GM18507 (cell line): Measurements from ENCODE around the gene MYO15B.
"Not testable (repeated sequence)": the region's sequence is repeated elsewhere in the genome, so short reads cannot be mapped to it uniquely, and the experiment has no call there.

Experiments
- DNase-seq: peaks from one replicate; pipeline ENCODE4 v3.0.0; 2011; ENCODE audit warnings: low read depth; ENCODE audit not compliant: insufficient read length; ENCODE audit errors: extremely low spot score
- FAIRE-seq: peaks from 2 replicates; lab custom pipeline; 2011; peaks lifted over from hg19 to GRCh38; lab: Jason Lieb, UNC

MYO15B gene

DNA sequence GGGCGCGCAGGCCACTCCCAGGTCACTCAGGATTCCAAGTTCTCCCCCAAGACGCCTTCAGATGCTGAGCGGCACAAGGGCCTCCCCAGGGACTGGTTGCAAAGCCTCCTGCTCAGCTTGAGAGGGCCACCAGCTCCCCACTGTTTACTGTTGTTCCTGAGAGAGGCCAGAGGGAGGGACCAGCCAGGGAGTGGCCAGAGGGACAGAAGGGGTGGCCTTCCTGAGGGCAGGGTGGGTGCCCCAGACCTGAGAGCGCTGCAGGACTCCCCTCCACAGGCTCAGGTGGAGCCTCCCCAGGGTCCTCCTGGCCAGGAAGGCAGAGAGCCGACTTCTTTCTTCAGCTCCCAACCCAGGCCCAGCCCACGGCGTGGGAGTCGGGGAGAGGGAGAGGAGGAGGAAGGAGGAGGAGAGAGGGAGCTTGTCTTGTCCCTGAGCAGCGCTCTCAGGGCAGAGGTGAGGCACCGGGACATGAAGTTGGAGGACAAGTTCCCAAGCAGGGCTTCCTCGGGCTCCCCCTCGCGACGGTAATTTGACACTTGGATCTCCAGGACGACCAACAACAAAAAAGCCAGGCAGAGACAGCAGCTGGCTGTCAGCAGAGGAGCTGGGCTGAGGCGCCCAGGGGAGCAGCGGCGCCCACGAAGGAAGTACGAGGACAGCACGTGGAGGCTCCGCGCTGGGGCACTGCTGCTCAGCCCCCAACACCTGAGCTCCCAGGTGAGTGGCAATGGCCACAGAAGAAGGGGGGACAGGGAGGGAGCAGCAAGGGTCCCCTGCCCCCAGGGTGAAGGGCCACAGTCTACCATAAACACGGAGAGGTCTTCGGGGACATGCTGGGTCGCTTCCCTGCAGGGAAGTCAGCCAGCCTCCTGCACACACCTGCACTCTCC, 46.1 kb downstream of the MYO15B start:
- peak; percentile 75 for FAIRE-seq
- DNase-seq = peak; percentile 49

DNA sequence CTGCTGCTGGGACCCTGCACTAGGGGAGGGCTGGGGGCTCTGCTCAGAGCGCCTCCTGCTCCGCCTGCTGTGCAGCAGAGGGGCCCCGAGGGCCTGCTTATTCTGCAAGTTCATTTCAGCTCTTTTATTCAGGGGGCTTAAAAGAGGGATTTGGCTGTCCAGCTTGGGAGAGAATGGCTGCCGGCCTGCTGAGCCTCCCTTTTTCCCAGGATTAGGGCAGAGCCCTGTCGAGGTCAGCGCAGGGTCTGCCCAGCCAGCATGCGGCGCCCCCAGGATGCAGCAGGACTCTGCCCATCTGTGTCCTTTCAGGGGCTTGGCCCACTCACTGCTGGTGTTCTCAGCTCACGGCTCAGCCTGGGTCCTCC, 46.8 kb downstream of the MYO15B start:
- no peak for FAIRE-seq
- no peak for DNase-seq

DNA sequence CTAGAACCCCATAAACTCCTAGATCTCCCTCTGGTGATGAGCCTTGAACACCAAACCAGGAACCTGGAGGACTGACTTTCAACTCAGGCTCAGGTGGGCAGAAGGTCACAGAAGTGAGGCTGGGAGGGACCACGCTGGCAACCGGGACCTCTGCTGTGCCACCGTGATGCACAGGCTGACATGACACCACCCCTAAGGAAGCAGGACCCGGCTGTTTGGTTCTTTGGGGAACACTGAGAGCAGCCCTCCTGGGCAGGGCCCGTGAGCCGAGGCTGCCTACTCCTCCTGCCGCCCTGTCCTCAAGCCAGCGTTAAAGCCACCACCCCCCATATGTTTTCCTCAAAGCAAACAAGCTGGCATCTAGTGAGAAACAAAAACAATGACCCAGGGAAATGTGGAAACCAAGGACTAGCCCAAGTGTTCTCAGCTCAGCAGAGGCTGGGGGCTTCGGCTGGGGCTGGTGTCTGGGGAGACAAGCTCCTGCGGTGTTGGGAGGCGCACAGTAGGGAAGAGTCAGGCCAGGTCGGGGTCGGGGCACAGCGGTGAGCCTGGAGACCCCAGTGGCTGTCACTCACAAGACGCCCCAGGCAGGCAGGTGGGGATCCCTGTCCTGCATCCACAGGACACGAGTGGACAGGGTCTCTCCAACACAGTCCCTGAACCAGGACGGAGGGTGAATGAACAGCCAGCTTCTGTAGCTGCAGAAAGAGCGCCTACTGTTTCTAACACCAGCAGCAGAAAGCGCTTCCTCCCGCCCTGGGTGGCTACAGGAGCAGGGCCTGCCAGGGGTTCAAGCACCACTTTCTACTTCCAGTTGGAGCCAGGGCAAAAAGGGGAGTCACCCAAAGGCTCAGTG, 47.4 kb downstream of the MYO15B start:
- DNase-seq = no peak
- no peak for FAIRE-seq

DNA sequence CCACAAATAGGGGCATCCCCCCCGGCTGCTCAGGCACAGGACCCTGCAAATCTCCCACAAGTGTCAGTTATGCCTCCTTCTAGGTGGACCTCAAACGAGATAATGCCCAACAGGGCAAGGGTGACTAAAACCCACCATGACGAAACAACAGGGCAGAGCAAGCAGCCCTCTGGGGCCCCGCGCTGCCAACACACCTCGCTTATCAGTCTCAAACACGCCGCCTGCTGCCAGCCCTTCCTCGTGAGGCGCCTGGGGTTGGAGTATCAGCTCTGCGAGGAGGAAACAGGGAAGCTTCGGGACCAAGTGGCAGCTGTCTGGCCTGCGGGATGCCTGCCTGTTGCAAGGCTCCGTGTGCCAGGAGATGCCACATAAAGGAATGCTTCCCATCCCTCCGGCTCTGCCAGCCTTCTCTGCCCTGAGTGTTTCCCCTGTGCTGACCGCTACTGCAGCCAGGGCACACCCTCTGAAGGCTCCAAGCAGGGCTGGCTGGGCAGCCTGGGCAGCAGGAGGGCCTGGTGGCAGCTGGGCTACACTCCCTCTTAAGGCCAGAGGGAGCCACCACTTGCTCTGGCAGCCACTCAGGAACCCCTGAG, 48.1 kb downstream of the MYO15B start:
- FAIRE-seq (no peak), DNase-seq (no peak)

DNA sequence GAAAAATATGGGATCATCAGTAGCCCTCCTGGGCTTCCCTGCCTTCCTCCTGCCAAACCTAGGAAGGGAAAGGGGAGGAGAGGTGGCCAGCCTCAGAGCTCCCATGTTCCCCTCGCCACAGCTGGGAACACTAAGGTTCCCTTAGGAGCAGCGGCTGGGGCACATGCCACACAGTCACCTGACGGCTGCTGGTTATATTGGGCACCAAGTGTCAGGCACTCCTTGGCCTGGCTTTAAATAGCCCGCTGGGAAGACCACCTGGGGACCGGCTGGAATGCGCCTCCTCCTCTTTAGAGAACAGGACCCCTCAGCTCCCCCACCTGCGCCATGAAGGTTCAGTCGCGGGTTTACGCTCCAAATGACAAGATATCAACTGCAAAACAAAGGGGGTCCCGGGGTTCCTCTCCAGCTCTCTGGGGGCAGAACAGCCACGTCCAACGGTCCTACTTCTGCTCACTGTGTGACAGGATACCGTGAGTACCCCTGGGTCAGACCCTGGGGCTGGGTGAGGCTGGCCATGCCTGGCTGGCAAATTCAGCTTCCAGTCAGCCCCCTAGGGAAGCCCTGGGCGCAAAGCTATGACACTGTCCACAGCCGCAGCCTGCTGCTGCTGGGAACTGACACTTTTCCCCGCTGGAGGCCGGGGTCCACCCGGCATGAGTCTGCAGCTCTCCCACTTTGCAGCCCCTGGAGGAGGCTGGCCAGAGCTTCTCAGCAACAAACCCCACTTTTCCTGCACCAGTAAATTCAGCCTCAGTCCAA, 49.0 kb downstream of the MYO15B start:
- no peak for DNase-seq
- no peak for FAIRE-seq

DNA sequence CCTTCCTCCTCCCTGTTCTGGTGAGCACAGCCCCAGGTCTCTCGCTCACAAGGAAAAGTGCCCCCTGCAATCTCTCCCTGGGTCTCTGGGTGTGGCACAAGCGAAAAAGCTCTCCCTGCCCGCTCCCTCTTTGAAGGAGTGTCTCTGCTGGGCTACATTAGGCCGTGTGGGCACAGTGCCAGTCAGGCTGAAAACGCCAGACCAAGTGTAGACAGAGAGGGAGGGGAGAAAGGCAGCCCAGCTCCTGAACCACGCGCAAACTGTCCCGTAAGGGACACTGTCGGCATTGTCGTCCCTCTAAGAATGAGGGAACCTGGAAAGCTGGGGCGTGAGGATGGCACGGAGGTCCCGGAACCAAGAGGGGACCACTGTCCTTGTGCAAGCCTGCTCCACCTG, 49.5 kb downstream of the MYO15B start:
- DNase-seq (no peak), FAIRE-seq (no peak)

DNA sequence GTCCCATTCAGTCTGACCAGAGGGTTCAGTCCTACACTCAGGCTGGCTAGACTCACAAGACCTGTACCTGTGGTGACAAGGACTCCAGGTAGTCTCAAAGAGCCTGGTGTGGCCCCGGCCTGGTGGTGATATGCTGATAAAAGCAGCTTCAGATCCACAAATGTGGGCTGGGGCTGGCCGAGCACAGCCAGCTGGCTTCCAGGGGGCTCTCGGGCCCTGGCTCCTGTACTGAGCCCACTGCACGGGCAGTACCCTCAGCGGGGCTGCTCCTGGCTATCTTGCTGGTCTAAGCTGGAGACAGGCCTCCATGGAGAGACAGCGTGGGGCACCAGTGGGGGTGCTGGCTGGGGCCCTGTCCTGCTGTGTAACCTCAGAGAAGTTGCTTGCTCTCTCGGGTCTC, 50.0 kb downstream of the MYO15B start:
- FAIRE-seq = no peak
- no peak for DNase-seq

DNA sequence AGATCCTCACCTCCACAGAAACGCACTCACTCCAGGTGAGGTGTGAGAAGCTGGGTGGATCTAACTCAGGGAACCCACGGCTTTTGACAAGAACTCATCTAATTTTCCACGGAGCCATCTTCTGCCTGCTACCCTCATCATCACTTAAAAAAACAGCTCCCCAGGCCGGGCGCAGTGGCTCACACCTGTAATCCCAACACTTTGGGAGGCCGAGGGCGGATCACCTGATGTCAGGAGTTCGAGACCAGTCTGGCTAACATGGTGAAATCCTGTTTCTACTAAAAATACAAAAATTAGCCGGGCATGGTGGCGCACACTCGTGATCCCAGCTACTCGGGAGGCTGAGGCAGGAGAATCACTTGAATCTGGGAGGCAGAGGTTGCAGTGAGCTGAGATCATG, 50.4 kb downstream of the MYO15B start:
- not testable (repeated sequence) for FAIRE-seq, DNase-seq

DNA sequence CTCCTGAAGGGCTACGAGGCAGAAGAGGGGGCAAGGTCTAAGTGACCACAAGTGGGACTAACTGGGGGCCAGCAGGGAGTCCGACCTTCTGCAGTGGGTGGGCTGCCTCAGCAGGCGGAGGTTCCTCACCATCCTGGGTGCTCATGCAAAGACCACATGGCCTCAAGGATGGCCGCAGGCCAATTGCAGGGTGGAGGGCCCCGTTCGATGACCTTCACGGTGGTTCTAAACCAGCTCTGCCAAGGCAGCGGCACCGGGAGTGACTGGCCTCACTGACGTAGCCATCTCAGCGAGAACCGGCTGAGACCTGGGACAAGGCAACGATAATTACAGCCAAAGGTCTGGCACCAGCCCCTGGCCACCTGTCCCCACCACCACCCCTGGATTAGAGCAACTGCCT, 51.3 kb downstream of the MYO15B start:
- FAIRE-seq (no peak), DNase-seq (no peak)

DNA sequence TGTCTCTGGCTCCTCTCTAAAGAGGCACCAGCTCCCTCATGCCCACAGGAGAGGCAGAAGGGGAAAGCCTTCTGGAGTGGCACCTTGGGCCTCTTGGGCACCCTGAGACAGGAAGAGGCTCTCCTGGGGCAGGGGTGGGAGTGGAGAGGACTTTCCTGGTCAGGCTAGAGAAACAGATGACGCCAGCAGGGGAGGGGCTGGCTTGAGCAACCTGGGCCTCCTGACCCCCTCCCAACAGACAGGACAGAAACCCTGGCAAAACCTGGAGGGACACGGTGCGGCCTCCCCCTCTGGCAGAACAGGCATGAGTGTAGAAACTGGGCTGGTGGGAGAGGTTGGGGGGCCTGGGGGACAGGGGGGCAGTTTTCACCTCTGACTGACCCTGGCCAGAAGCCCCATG, 51.7 kb downstream of the MYO15B start:
- DNase-seq (no peak), FAIRE-seq (no peak)

DNA sequence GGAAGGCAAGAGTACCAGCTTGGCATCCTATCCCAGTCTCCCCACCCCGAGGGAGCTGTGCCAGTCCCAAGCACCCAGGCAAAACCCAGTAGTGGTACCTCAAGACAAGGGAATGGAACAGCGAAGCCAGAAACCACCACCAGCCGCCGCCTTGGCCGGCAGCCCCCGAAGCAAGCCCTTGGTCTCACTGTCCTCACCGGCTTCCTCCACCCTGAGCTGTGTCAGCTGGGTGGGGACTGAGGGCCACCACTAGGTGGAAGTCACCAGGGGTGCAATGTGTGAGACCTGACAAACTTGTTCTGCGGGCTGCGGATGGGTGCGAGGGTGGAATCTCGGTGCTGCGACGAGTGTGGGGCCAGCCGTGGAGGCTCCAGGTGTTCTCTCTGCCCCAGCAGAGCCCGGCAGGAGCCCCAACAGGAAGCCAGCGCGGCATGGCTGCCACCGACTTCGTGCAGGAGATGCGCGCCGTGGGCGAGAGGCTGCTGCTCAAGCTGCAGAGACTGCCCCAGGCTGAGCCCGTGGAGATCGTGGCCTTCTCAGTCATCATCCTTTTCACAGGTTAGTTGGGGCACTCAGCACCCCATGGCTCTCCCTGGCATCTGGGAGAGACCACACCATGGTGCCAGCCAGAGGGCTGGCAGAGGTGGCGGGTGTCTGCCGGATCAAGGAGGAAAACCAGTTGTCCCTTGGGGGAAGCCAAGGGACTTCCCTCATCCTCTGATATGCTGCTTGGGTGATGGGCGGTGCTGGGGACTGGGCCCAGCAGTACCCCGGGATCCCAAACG, 52.4 kb downstream of the MYO15B start:
- FAIRE-seq = no peak
- no peak for DNase-seq

DNA sequence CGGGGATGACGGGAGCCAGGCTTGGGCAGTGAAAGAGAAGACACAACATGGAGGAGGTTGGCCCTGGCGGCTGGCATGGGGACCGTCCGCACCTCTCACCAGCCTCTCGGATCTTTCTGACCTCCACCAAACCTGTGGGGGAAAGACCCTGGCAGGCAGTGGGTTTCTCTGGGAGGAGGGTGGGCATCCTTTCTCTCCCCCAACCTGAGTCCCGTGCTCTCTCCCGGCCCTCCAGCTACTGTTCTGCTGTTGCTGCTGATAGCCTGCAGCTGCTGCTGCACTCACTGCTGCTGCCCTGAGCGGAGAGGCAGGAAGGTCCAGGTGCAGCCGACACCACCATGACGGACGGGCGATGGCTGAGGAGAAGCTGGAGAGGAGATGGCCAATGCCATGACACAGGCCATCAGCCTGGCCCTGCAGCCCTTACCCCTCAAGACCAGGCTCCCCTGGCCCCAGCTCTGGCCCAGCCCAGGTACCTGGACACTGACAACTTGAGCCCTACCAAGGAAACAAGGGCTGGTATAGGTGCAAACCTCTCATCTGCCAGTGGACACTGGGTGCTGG, 53.0 kb downstream of the MYO15B start:
- DNase-seq (no peak), FAIRE-seq (no peak)

DNA sequence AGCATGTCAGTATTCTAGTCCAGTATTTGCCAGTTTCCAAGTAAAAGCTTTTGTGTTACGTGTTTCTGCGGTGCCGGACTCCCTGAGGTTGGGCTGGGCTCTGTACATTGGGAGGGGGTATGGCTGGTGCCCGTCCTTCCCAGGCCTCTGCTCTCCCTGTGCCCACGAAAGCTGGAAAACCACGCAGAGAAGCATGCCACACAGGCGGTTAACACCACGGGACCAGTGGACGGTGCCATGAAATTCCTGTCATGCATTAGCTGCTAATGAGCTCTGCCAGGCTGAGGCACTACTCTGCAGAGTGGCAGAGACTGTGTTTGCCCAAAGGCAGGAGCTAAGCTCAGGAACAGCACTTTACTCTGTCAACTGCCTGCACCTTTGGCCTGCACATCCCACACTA, 53.7 kb downstream of the MYO15B start:
- DNase-seq (no peak), FAIRE-seq (no peak)

DNA sequence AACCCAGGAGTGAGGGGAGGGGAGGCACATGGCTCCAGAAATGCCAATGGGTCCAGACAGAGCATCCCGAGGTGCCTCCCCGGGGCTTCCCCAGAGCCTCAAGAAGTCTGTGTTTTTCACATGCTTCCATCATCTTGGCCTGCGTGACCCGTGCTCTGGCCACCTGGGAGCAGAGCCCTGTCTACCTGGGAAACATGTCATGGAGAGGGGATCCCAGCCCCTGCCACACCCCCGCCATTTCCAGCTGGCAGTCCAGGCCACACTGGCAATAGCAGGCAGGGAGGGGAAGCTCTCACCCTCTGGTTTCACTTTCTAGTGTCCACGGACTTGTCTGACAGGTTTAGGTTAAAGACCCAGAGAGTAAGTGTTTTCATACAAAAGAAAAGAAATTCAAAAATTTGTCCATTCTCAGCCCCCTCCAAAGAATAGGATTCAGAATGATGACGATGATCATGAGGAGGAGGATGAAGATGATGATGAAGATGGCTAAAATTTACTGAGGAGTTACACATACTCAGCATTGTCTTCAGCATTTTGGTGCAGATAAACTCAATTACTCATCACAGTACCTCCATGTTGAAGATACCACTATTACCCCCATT, 54.7 kb downstream of the MYO15B start:
- DNase-seq = no peak
- no peak for FAIRE-seq

DNA sequence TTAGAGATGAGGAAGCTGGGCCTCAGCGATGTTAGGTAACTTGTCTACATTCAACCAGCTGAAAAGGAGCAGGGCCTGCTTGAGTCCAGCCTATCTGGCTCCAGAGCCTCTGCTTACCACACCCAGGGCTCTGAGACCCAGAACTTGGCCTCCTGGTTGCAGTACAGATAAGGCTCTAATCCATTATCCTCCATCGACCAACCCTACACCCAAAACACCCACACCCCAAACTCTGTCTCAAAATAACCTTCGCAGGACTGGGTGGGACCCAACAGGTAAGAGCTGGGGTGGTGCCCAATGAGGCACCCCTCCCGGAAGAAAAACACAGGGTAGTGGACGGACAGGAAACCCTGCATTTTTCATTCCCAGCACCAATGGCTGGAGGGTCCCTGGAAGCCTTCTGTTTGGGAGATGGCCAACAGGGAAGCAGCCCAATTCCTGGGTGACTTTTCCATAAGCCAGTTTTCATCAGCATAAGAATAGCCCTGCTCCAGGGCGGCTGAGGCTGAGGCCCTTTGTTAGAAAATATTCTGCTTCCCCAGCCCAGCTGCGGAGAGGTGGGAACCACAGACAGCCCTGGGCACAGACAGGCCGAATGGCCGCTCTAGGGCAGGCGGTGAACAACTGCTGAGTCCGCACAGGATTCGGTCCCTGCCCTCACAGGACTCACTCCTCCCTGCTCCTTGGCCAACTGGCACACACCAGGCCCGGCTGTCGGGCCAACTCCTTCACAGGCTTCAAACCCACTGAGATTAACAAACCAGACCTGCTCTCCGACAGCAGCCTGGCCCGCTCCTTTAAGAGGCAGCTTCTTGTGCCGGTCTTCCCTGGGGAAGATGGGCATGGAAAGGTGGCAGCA, 55.4 kb downstream of the MYO15B start:
- DNase-seq (no peak), FAIRE-seq (no peak)

DNA sequence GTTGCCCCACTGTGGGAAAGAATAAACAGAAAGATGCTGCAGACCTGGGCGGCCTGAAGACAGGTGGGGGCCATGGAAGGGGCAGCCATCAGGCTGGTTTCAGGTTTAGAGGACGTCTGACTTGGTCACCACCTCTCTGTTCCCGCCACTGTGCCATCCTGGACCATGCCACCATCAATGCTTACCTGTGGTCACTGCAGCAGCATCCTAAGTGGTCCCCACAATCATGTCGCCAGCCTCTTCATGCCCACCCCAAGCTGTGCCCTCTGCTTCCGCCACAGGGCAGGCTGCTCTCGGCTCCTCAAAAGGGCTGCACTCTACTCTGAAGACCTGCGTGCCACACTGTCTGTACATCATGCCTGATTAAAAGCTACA, 56.0 kb downstream of the MYO15B start:
- no peak for DNase-seq
- FAIRE-seq = no peak

DNA sequence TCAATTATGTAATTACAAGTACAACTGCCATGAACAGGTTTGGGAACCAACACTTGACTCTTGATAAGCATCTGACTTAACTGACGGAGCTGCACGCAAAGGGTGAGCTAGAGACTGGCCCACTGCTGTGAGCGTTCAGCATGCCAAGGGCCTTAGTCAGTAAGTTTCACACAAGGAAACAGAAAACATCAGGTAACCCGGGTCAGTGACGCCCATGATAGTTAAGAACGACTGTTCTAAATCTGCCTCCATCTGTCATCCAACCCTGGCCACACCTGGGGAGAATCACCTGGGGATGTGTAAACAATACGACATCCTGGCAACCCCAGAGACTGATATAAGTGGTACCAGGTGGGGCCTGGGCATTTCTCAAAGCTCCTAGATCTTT, 57.9 kb downstream of the MYO15B start:
- DNase-seq (no peak), FAIRE-seq (no peak)
